ENCODE results near the gene PPP1R12C. TPM values are rescaled to one million over a fixed set of nuclear protein-coding genes. Genes with fewer than 3 reads are reported as not detected.
"Not testable (repeated sequence)": the region's sequence is repeated elsewhere in the genome, so short reads cannot be mapped to it uniquely, and the experiment has no call there.

Gene PPP1R12C
- polyA plus RNA-seq, 3 donors, result 60.0 to 64.3 (median 64.1) TPM

GRCh38 chr19:55112777-55113569 lies 4.5 kb downstream of the PPP1R12C start:
- no peak for DNase-seq (ENCODE audit: low read depth in 3 of 3, low spot score in 2 of 3)

GRCh38 chr19:55112246-55112776 lies 5.1 kb downstream of the PPP1R12C start:
- no peak for DNase-seq (ENCODE audit: low read depth in 3 of 3, low spot score in 2 of 3)

GRCh38 chr19:55111238-55111831 lies 6.1 kb downstream of the PPP1R12C start:
- DNase-seq (ENCODE audit: low read depth in 3 of 3, low spot score in 2 of 3), result no peak

GRCh38 chr19:55109527-55110291 lies 7.7 kb downstream of the PPP1R12C start:
- no peak for DNase-seq (ENCODE audit: low read depth in 3 of 3, low spot score in 2 of 3)

- DNase-seq (ENCODE audit: low read depth in 3 of 3, low spot score in 2 of 3), result not testable (repeated sequence)
Measured at GRCh38 chr19:55107252-55107651, 10.2 kb downstream of the PPP1R12C start.

- no peak for DNase-seq (ENCODE audit: low read depth in 3 of 3, low spot score in 2 of 3)
Measured at GRCh38 chr19:55106591-55106990, 10.8 kb downstream of the PPP1R12C start.

- DNase-seq (ENCODE audit: low read depth in 3 of 3, low spot score in 2 of 3), result no peak
Measured at GRCh38 chr19:55105237-55105636, 12.2 kb downstream of the PPP1R12C start.

GRCh38 chr19:55103190-55103589 lies 14.2 kb downstream of the PPP1R12C start:
- no peak for DNase-seq (ENCODE audit: low read depth in 3 of 3, low spot score in 2 of 3)

- no peak for DNase-seq (ENCODE audit: low read depth in 3 of 3, low spot score in 2 of 3)
Measured at GRCh38 chr19:55101261-55101660, 16.2 kb downstream of the PPP1R12C start.

GRCh38 chr19:55099557-55100506 lies 17.6 kb downstream of the PPP1R12C start:
- DNase-seq (ENCODE audit: low read depth in 3 of 3, low spot score in 2 of 3), result no peak

- DNase-seq (ENCODE audit: low read depth in 3 of 3, low spot score in 2 of 3), result no peak
Measured at GRCh38 chr19:55098716-55099556, 18.5 kb downstream of the PPP1R12C start.

GRCh38 chr19:55097864-55098715 lies 19.3 kb downstream of the PPP1R12C start:
- no peak for DNase-seq (ENCODE audit: low read depth in 3 of 3, low spot score in 2 of 3)

GRCh38 chr19:55096061-55096701 lies 21.3 kb downstream of the PPP1R12C start:
- DNase-seq (ENCODE audit: low read depth in 3 of 3, low spot score in 2 of 3), result no peak

GRCh38 chr19:55095260-55096060 lies 22.0 kb downstream of the PPP1R12C start:
- DNase-seq (ENCODE audit: low read depth in 3 of 3, low spot score in 2 of 3), result no peak

GRCh38 chr19:55094456-55095259 lies 22.8 kb downstream of the PPP1R12C start:
- DNase-seq (ENCODE audit: low read depth in 3 of 3, low spot score in 2 of 3), result no peak
